ENCODE data around the gene NHLRC4. TPM values are rescaled to one million over a fixed set of nuclear protein-coding genes. Genes with fewer than 3 reads are reported as not detected.

NHLRC4 gene
- total RNA-seq, 1 donor from 2014 or later, result 0.38 TPM

- DNase-seq (no peak), ATAC-seq (ENCODE audit: poor library complexity) (no peak)
- intact Hi-C loops (cut with DNase I), result no loop called here
Measured at GRCh38 chr16:609316-609715, 42.5 kb downstream of the NHLRC4 start.

GRCh38 chr16:609984-610383 lies 43.2 kb downstream of the NHLRC4 start:
- ATAC-seq (ENCODE audit: poor library complexity), result no peak
- no peak for DNase-seq

DNA sequence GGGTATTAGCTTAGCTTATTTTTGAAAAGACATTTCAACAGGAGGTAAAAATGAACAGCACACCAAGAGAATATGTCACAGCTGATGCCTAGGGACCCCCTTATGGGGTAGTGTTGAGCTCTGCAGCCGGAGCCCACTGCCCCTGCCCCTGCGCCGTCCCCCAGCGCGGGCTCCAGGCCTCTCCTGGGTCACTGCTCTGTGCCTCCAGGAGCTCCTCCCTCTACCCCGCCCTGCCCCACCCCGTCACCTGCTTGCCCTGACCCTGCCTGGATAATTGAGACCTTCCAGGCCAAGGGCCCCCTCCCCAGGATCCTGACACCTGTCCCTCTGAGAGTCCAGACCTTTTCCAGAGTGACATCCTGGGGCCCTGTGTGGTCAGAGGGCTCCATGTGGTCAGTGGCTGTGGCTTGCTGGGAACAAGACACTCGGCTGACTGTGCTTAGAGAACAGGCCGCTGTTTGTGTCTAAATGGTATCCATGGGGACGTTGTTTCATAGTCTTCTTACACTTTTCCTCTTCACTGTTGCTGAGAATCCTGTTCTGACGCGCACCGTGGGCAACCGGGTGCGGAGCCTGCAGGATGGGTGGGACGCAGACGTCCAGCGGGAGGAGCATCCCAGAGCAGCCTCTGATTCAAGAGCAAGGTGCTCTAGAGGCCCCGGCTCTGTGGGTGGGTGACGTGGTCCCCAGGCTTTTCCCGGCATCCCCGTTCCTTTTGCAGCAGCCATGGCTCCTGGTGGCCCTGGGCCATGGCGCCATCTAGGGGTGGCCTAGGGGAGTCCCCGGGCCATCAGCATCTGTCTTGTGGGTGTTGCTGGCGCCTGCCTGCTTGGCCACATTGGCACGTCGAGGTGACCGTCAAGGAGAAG lies 43.9 kb downstream of the NHLRC4 start:
- peak; percentile 65 for ATAC-seq (ENCODE audit: poor library complexity)
- intact Hi-C loops (cut with DNase I), result no loop called here
- no peak for DNase-seq

More at GRCh38 chr16:609984-610383, 43.2 kb downstream of the NHLRC4 start:
- intact Hi-C loops (cut with DNase I), result no loop called here

DNA sequence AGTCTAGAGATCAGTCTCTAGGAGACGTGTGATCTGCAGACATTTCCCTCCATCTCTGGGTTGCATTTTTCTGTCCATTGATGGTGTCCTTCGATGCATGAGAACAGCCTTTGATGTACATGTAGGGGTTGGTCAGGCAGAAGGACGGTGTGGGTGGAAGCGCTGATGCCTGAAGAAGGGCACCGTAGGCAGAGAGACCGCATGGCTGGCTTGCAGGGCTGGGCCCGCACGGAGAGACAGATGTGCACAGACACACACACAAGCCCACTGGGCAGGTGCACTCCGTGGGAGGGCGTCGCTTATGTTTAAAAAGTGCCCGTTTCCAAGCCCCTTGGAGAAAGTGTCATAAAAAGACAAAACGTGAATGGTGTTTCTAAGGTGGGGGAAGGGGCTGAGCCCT lies 48.3 kb downstream of the NHLRC4 start:
- DNase-seq (no peak), ATAC-seq (ENCODE audit: poor library complexity) (no peak)
- intact Hi-C loops (cut with DNase I), result no loop called here

- intact Hi-C loops (cut with DNase I), result no loop called here
- no peak for DNase-seq
- ATAC-seq (ENCODE audit: poor library complexity), result no peak
Measured at GRCh38 chr16:616733-617586, 50.2 kb downstream of the NHLRC4 start.

DNA sequence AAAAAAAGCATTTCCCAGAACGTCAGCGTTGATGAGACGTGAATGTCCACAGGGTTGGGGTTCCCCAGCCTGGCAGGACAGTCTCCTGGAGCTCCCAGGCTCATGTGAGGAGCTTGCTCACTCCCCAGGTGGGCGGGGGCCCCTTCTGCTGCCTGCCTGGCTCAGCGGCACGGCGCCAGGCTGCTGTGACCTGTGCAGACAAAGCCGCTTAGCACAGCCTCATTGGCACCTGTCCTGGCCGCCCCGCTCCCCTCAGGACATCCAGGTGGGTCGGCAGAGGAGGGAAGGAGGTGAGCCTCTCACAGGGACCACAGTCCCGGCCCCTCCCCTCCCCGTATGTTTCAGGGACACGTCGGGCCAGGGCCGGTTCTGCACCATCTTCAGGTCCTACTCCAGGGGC lies 51.0 kb downstream of the NHLRC4 start:
- DNase-seq, result no peak
- intact Hi-C loops (cut with DNase I), result no loop called here
- ATAC-seq (ENCODE audit: poor library complexity), result no peak

Small RNA genes within 50 kb of the gene (microRNA-seq; reads per million reads assigned to microRNA genes)
- gene MIR3176 (0.97 reads per million), gene MIR5587 (not detected)

Other genes with a start within 250 kb of the NHLRC4 start
- 14.0 TPM for gene AXIN1, start 214.3 kb upstream of the NHLRC4 start, total RNA-seq
- gene MRPL28, start 196.5 kb upstream of the NHLRC4 start, total RNA-seq, result 79.6 TPM
- gene PGAP6, start 185.0 kb upstream of the NHLRC4 start, total RNA-seq, result 28.1 TPM
- gene NME4, start 169.8 kb upstream of the NHLRC4 start, total RNA-seq, result 81.6 TPM
- gene DECR2, start 165.1 kb upstream of the NHLRC4 start, total RNA-seq, result 9.1 TPM
- 25.4 TPM for gene RAB11FIP3, start 141.4 kb upstream of the NHLRC4 start, total RNA-seq
- 17.7 TPM for gene CAPN15, start 39.3 kb upstream of the NHLRC4 start, total RNA-seq
- gene PRR35, start 6.6 kb upstream of the NHLRC4 start, total RNA-seq, result not detected
- gene PIGQ, start 3.0 kb downstream of the NHLRC4 start, total RNA-seq, result 18.0 TPM
- gene RAB40C, start 23.1 kb downstream of the NHLRC4 start, total RNA-seq, result 11.0 TPM
- gene WFIKKN1, start 64.0 kb downstream of the NHLRC4 start, total RNA-seq, result 0.13 TPM
- gene METTL26, start 69.3 kb downstream of the NHLRC4 start, total RNA-seq, result 52.5 TPM
- gene MCRIP2, start 74.8 kb downstream of the NHLRC4 start, total RNA-seq, result 205 TPM
- 10.8 TPM for gene WDR90, start 82.4 kb downstream of the NHLRC4 start, total RNA-seq
- 81.9 TPM for gene RHOT2, start 101.1 kb downstream of the NHLRC4 start, total RNA-seq
- gene RHBDL1, start 108.7 kb downstream of the NHLRC4 start, total RNA-seq, result 2.0 TPM
- 126 TPM for gene STUB1, start 113.4 kb downstream of the NHLRC4 start, total RNA-seq
- gene JMJD8, start 117.3 kb downstream of the NHLRC4 start, total RNA-seq, result 42.4 TPM
- 7.6 TPM for gene WDR24, start 123.4 kb downstream of the NHLRC4 start, total RNA-seq
- gene FBXL16, start 138.8 kb downstream of the NHLRC4 start, total RNA-seq, result not detected
- 59.6 TPM for gene METRN, start 148.1 kb downstream of the NHLRC4 start, total RNA-seq
- 27.5 TPM for gene ANTKMT, start 154.1 kb downstream of the NHLRC4 start, total RNA-seq
- 0.32 TPM for gene CCDC78, start 159.4 kb downstream of the NHLRC4 start, total RNA-seq
- 13.8 TPM for gene HAGHL, start 160.1 kb downstream of the NHLRC4 start, total RNA-seq
- 29.2 TPM for gene CIAO3, start 174.0 kb downstream of the NHLRC4 start, total RNA-seq
- 1.0 TPM for gene MSLN, start 193.7 kb downstream of the NHLRC4 start, total RNA-seq
- gene RPUSD1, start 221.4 kb downstream of the NHLRC4 start, total RNA-seq, result 7.8 TPM
- 3.7 TPM for gene CHTF18, start 221.6 kb downstream of the NHLRC4 start, total RNA-seq
- gene GNG13, start 233.7 kb downstream of the NHLRC4 start, total RNA-seq, result not detected